ENCODE data around the gene PRMT3.
"Not testable (repeated sequence)": the region's sequence is repeated elsewhere in the genome, so short reads cannot be mapped to it uniquely, and the experiment has no call there.

Gene PRMT3

DNA sequence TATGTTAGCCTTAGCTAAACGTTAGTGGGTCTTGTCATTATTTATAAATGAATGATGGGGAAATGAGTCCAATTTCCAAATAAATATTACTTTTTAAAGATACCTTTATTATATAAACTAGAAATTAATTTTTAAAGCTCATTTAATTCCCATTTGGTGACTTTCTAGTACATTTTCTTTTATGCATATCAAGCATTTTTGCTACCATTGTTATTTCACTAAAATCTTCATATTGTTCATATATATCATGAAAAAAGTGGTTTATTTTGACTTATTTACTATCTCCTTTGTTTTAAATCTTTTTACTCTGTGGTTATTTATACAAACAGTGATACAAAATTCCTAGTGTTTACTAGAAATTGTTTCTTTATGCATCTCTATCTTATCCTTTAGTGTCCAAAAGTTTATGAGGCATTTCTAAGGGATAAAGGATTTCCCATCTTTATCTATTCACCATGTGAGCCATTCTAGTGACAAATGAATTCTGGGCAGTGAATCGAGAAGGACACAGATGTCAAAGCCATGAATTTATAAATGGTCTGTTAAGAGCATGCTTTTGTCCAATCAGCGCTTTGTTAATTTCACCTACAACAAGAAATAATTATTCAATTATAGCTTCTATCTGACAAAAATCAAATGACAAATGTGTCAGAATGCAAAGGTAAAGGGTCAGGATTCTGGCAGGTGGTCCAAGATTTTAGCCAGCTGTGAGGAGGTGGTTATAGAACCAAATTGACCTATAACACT lies 70.6 kb downstream of the PRMT3 start:
- DNase-seq (ENCODE audit: low spot score) = no peak

- DNase-seq (ENCODE audit: low spot score) = no peak
These were observed 71.6 kb downstream of the PRMT3 start for GRCh38 chr11:20458905-20459632.

DNA sequence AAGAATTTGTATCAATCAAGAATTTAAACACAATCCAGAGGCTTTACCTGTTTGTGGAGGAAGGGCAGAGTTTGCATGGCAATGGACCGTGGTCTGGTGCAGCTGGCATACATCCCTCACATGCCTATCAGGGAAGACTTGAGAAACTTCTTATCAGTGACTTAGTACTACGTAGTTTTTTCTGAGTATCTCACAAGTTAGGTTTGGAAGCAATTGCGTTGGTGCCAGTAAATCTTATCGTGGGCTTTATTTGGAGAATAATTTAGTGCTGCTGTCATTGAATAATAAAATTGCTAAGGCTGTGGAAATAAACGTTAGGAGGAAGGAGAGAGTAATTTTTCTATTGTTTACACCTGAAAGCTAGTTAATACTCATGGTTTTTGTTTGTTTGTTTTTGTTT lies 72.3 kb downstream of the PRMT3 start:
- DNase-seq (ENCODE audit: low spot score) = no peak

DNA sequence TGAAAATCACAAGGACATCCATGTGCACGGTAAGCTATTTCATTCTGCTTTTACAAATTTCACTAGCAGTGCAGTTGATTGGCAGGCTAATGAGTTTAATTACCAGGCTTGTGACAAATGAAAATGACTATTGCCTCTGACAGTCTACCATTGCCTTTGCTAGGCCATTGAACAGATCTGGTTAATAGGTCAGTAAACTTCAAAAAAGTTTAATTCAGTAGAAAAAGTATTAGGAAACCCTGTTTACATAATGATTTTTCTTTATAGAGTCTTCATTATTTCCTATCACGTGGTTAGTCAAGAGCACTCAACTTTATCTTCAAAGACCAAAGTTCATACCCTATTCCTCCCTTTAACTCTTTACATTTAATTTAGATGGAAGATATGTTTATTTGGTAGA lies 77.0 kb downstream of the PRMT3 start:
- no peak for DNase-seq (ENCODE audit: low spot score)

- DNase-seq (ENCODE audit: low spot score) = no peak
These were observed 80.1 kb downstream of the PRMT3 start for GRCh38 chr11:20467487-20468185.

DNA sequence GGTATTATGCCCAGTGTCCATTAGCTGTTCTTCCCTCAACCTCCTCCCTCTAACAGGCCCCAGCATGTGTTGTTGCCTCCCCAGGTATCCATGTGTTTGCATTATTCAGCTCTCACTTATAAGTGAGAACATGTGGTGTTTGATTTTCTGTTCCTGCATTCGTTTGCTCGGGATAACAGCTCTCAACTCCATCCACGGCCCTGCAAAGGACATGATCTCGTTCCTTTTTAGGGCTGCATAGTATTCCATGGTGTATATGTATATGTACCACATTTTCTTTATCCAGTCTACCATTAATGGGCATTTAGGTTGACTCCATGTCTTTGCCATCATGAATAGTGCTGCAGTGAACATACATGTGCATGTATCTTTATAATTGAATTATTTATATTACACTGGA lies 82.8 kb downstream of the PRMT3 start:
- no peak for DNase-seq (ENCODE audit: low spot score)

DNA sequence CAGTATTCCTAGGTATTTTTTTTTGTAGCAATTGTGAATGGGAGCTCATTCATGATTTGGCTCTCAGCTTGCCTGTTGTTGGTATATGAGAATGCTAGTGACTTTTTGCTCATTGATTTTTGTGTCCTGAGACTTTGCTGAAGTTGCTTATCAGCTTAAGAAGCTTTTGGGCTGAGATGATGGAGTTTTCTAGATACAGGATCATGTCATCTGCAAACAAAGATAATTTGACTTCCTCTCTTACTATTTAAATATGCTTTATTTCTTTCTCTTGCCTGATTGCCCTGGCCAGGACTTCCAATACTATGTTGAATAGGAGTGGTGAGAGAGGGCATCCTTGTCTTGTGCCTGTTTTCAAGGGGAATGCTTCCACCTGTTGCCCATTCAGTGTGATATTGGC lies 84.4 kb downstream of the PRMT3 start:
- not testable (repeated sequence) for DNase-seq (ENCODE audit: low spot score)

GRCh38 chr11:20474176-20474881 lies 86.8 kb downstream of the PRMT3 start:
- no peak for DNase-seq (ENCODE audit: low spot score)

DNA sequence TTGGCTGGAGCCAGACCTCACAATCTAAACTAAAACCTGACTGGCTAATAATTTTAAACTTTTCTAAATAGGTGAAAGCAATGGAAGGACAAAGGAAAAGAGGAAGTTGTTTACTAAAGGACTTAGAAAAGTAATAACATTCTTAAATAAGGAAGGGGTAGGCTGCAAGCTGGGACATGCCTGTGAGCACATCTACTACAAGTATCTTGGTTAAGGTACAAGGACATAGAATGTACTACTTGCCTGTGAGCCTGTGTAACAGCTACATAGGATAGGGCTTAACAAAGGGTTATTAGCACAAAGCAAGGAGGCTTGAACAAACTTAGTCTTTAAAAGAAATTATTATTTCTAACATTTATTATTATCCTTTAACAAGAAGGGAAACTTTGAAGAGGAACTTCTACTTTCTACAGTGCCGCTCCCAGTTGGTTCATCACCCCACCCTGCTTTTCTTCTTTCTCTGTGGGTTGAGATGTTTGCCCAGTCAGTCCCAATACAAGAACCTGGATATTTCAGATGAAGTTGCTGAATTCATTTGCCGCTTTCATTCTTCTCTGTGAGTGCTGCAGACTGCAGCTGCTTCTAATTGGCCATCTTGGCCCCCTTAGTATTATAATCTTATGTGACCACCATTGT lies 87.5 kb downstream of the PRMT3 start:
- DNase-seq (ENCODE audit: low spot score) = no peak

GRCh38 chr11:20477418-20478090 lies 90.0 kb downstream of the PRMT3 start:
- no peak for DNase-seq (ENCODE audit: low spot score)

DNA sequence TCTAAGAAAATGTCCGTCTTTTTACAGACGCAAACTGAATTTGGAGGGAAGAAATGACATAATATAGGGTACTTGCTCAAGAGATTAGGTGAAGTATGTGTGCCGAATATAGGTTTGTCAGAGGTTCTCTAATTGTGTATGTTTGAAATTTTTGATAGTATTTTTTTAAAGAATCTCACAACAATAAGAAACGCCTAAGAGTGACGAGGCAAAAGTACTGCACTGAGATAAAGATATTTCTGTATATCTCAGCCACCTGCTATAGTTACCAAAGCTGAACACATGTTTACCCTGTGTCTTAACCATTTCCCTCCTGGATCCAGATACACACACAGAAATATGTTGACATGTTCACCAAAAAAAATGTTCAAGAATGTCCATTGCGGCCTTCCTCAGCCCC lies 92.0 kb downstream of the PRMT3 start:
- no peak for DNase-seq (ENCODE audit: low spot score)

- DNase-seq (ENCODE audit: low spot score) = no peak
These were observed 96.4 kb downstream of the PRMT3 start for GRCh38 chr11:20483931-20484330.

GRCh38 chr11:20484416-20484815 lies 96.9 kb downstream of the PRMT3 start:
- DNase-seq (ENCODE audit: low spot score) = not testable (repeated sequence)

- DNase-seq (ENCODE audit: low spot score) = no peak
These were observed 100.8 kb downstream of the PRMT3 start for GRCh38 chr11:20488352-20488751.

GRCh38 chr11:20489948-20490347 lies 102.4 kb downstream of the PRMT3 start:
- no peak for DNase-seq (ENCODE audit: low spot score)

- no peak for DNase-seq (ENCODE audit: low spot score)
These were observed 105.8 kb downstream of the PRMT3 start for GRCh38 chr11:20493340-20493739.

GRCh38 chr11:20497124-20497792 lies 109.7 kb downstream of the PRMT3 start:
- DNase-seq (ENCODE audit: low spot score) = no peak

- DNase-seq (ENCODE audit: low spot score) = no peak
These were observed 113.7 kb downstream of the PRMT3 start for GRCh38 chr11:20501252-20501651.

GRCh38 chr11:20501971-20502370 lies 114.5 kb downstream of the PRMT3 start:
- DNase-seq (ENCODE audit: low spot score) = no peak

- DNase-seq (ENCODE audit: low spot score) = no peak
These were observed 124.5 kb downstream of the PRMT3 start for GRCh38 chr11:20511982-20512381.

- no peak for DNase-seq (ENCODE audit: low spot score)
These were observed 125.4 kb downstream of the PRMT3 start for GRCh38 chr11:20512869-20513268.
